Keratinocyte (primary cell): Measurements from ENCODE around the gene CEBPG. TPM values are rescaled to one million over a fixed set of nuclear protein-coding genes. Genes with fewer than 3 reads are reported as not detected.

Experiments
- DNase-seq: peaks from one replicate; pipeline ENCODE4 v3.0.0-alpha.2; 2011; ENCODE audit warnings: low read depth, missing footprints, low spot score
- FAIRE-seq: peaks from 2 replicates; lab custom pipeline; 2011; peaks lifted over from hg19 to GRCh38; lab: Jason Lieb, UNC
- H2AFZ ChIP-seq: 2 replicates; pipeline ENCODE4 v1.6.0; 2012; ENCODE audit warnings: low read length, control low read depth, inconsistent platforms; ENCODE audit not compliant: control insufficient read depth
- H3K27ac ChIP-seq: 2 replicates; pipeline ENCODE4 v1.5.1; 2011; ENCODE audit warnings: low read length; ENCODE audit not compliant: control insufficient read depth, insufficient read depth
- H3K27me3 ChIP-seq: 3 replicates; pipeline ENCODE4 v1.6.0; 2011; ENCODE audit warnings: low read length; ENCODE audit not compliant: control insufficient read depth, insufficient read depth; ENCODE audit errors: extremely low read depth
- H3K36me3 ChIP-seq, 2 experiments: 2 replicates in 1 of 2; 3 replicates in 1 of 2; pipeline ENCODE4 v1.5.1; 2011; ENCODE audit warnings: low read length in 2 of 2, mild to moderate bottlenecking in 1 of 2; ENCODE audit not compliant: control insufficient read depth in 2 of 2, insufficient read depth in 2 of 2; ENCODE audit errors: extremely low read depth in 1 of 2
- H3K4me1 ChIP-seq: 3 replicates; pipeline ENCODE4 v1.5.1; 2011; ENCODE audit warnings: low read length; ENCODE audit not compliant: control insufficient read depth, insufficient read depth; ENCODE audit errors: extremely low read depth
- H3K4me2 ChIP-seq: 3 replicates; pipeline ENCODE4 v1.6.0; 2011; ENCODE audit warnings: low read depth, low read length; ENCODE audit not compliant: control insufficient read depth, insufficient read depth; ENCODE audit errors: extremely low read depth
- H3K4me3 ChIP-seq, 3 experiments: fragments of 200-600 bp in 1 of 3; sonication (generic) in 1 of 3; 2 replicates in 2 of 3; 3 replicates in 1 of 3; pipeline ENCODE4 v1.5.1; 2011 to 2016; ENCODE audit warnings: low read length in 3 of 3, mild to moderate bottlenecking in 3 of 3, control low read depth in 2 of 3, inconsistent platforms in 1 of 3, low read depth in 1 of 3, mixed read lengths in 1 of 3, mixed run types in 1 of 3, moderate library complexity in 1 of 3; ENCODE audit not compliant: control insufficient read depth in 2 of 3, insufficient read depth in 2 of 3; ENCODE audit errors: extremely low read depth in 1 of 3
- H3K79me2 ChIP-seq: 2 replicates; pipeline ENCODE4 v1.6.0; 2012; ENCODE audit warnings: low read length; ENCODE audit not compliant: control insufficient read depth, insufficient read depth
- H3K9ac ChIP-seq: 3 replicates; pipeline ENCODE4 v1.6.0; 2011; ENCODE audit warnings: low read length; ENCODE audit not compliant: control insufficient read depth, insufficient read depth; ENCODE audit errors: extremely low read depth
- H3K9me1 ChIP-seq: 3 replicates; pipeline ENCODE4 v1.6.0; 2011; ENCODE audit warnings: low read length; ENCODE audit not compliant: control insufficient read depth, insufficient read depth; ENCODE audit errors: extremely low read depth
- H3K9me3 ChIP-seq: 2 replicates; pipeline ENCODE4 v1.5.1; 2012; ENCODE audit warnings: low read depth, low read length; ENCODE audit not compliant: control insufficient read depth
- H4K20me1 ChIP-seq: 3 replicates; pipeline ENCODE4 v1.6.0; 2011; ENCODE audit warnings: low read length; ENCODE audit not compliant: control insufficient read depth, insufficient read depth; ENCODE audit errors: extremely low read depth
- EZH2 ChIP-seq: IDR thresholded peaks from one replicate; pipeline ENCODE4 v1.6.1; 2012; ENCODE audit warnings: inconsistent platforms, mild to moderate bottlenecking, low read length, moderate library complexity
- dilution Hi-C: fragments of 300-500 bp; cut with MboI; formaldehyde crosslinking; loops from one replicate; pipeline ENCODE4 v1.7.0; 2020; ENCODE audit warnings: low sequenced_read_pairs; ENCODE audit not compliant: extremely low pct_ligation_motif_present
- polyA plus RNA-seq, 5 experiments: library from polyadenylated mRNA; depleted of rRNA in 3 of 5; stranded (reverse) in 3 of 5; stranded (forward) in 1 of 5; unstranded in 1 of 5; fragments of >200 nt; gene quantifications; 1 replicate in 1 of 5; 2 replicates in 3 of 5; 3 replicates in 1 of 5; pipeline versions ENCODE4 v1.2.1 to v1.2.3, GENCODE V29; 2011 to 2012; ENCODE audit warnings: missing spikeins in 2 of 5, low read depth in 1 of 5, low replicate concordance in 1 of 5
- TF ChIP-seq, protein P1 (sequence below), 3 experiments: IDR thresholded peaks in 1 of 3; conservative IDR thresholded peaks in 1 of 3; optimal IDR thresholded peaks in 1 of 3; 2 replicates in 2 of 3; 3 replicates in 1 of 3; pipeline versions ENCODE3 to v1.5.1; 2011; ENCODE audit warnings: low read length in 3 of 3, mild to moderate bottlenecking in 3 of 3, moderate library complexity in 2 of 3, control low read depth in 1 of 3, inconsistent platforms in 1 of 3; ENCODE audit not compliant: insufficient read depth in 2 of 3; ENCODE audit errors: extremely low read depth in 1 of 3

CEBPG gene
- polyA plus RNA-seq, 1 donor (not counting 4 experiments of a cell fraction or from before 2014, with no cell fraction given) = 31.9 TPM

DNA sequence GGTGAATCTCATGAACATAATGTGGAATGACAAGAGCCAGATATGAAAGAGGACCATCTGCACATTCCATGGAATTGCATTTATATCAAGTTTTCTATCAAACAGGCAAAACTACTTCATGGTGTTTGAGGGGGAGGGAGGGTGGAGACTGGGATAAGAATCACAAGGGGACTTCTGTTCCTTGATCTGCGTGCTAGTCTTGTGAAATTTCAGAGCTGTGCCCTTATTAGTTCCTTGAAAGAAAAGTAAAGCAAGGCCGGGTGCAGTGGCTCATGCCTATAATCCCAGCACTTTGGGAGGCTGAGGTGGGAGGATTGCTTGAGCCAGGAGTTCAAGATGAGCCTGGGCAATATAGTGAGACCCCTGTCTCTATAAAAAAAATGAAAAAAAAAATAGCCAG is 30.2 kb upstream of the CEBPG start:
- Histone ChIP-seq H4K20me1 (no peaks in the 10 kb centered on the region), H3K9me3 (no peaks in the 10 kb centered on the region), H3K9ac (no peak overlapping the region), H3K36me3 (no peaks in the 10 kb centered on the region), H3K4me3 (no peak overlapping the region), H3K9me1 (no peaks in the 10 kb centered on the region), H3K27me3 (peaks cover 7% of the 10 kb centered on the region), H3K4me2 (no peak overlapping the region), H3K4me1 (peaks cover 6% of the 10 kb centered on the region), H3K27ac (no peak overlapping the region), H3K79me2 (no peaks in the 10 kb centered on the region), H2AFZ (no peak overlapping the region)
- dilution Hi-C loops = no loop called here
- TF ChIP-seq EZH2 = no peak
- TF ChIP-seq, protein P1, sequence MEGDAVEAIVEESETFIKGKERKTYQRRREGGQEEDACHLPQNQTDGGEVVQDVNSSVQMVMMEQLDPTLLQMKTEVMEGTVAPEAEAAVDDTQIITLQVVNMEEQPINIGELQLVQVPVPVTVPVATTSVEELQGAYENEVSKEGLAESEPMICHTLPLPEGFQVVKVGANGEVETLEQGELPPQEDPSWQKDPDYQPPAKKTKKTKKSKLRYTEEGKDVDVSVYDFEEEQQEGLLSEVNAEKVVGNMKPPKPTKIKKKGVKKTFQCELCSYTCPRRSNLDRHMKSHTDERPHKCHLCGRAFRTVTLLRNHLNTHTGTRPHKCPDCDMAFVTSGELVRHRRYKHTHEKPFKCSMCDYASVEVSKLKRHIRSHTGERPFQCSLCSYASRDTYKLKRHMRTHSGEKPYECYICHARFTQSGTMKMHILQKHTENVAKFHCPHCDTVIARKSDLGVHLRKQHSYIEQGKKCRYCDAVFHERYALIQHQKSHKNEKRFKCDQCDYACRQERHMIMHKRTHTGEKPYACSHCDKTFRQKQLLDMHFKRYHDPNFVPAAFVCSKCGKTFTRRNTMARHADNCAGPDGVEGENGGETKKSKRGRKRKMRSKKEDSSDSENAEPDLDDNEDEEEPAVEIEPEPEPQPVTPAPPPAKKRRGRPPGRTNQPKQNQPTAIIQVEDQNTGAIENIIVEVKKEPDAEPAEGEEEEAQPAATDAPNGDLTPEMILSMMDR (optimal IDR thresholded peaks at IDR 0.05 in 1 of 3, IDR thresholded peaks at IDR 0.05 in 1 of 3, conservative IDR thresholded peaks at IDR 0.05 in 1 of 3; ENCODE audit: extremely low read depth in 1 of 3, insufficient read depth in 2 of 3, low read length in 3 of 3) = no peak
- FAIRE-seq (no peak), DNase-seq (no peak)

GRCh38 chr19:33343859-33344572 is 29.5 kb upstream of the CEBPG start:
- Histone ChIP-seq H3K79me2 (no peaks in the 10 kb centered on the region), H4K20me1 (no peaks in the 10 kb centered on the region), H3K4me1 (peaks cover 6% of the 10 kb centered on the region), H3K4me3 (no peak overlapping the region), H3K9me1 (no peaks in the 10 kb centered on the region), H3K36me3 (no peaks in the 10 kb centered on the region), H3K4me2 (no peak overlapping the region), H3K9me3 (no peaks in the 10 kb centered on the region), H3K27ac (no peak overlapping the region), H3K9ac (no peak overlapping the region), H2AFZ (no peak overlapping the region), H3K27me3 (peaks cover 7% of the 10 kb centered on the region)
- DNase-seq (no peak), FAIRE-seq (no peak)
- dilution Hi-C loops = no loop called here
- no peak for TF ChIP-seq EZH2
- TF ChIP-seq, protein P1 (optimal IDR thresholded peaks at IDR 0.05 in 1 of 3, IDR thresholded peaks at IDR 0.05 in 1 of 3, conservative IDR thresholded peaks at IDR 0.05 in 1 of 3; ENCODE audit: extremely low read depth in 1 of 3, insufficient read depth in 2 of 3, low read length in 3 of 3) = no peak
